GM19463 (cell line): Measurements from ENCODE around the gene TRAP1.
A peak's percentile ranks its signal among the peaks of the same experiment; 100 is the strongest.

ENCODE experiments used
- ATAC-seq: cut with Tn5 transposase; IDR thresholded peaks from one replicate; pipeline ENCODE4 v1.9.1; 2021; ENCODE audit warnings: mild to moderate bottlenecking, moderate library complexity; ENCODE audit not compliant: unreplicated experiment

The TRAP1 gene

DNA sequence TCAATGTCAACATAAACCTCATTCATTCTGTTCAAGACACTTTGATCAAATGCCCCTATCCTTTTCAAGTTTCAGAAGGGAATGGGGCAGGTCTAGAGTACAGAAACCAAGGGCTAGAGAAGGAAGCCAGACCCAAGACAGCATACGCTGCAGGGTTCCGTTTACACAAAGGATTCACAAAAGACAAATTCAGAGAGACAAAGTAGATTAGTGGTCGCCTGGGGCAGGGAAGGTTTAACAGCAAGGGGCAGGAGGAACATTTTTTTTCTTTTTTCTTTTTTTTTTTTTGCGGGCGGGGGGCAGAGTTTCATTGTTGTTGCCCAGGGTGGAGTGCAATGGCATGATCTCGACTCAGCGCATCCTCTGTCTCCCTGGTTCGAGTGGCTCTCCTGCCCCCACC is 19.9 kb upstream of the TRAP1 start:
- no peak for ATAC-seq

GRCh38 chr16:3736116-3736515 is 18.8 kb upstream of the TRAP1 start:
- no peak for ATAC-seq

DNA sequence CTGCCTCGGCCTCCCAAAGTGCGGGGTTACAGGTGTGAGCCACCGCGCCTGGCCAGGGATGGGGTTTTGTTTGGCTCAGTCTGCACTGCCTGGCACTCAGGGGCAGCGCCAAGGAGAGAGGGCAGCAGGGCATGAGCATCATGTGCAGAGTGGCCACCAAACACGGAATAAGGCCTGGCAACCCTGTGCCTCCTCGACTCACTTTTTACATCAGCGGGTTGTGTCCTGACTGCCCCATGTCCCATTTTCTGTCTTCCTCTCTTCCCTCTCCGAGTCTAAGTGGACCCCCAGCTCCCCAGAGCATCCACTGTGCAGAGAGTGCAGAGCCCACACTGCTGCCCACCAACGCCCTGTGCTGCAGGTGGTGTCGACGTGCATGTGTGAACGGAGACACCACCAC is 18.2 kb upstream of the TRAP1 start:
- no peak for ATAC-seq

GRCh38 chr16:3734758-3735221 is 17.5 kb upstream of the TRAP1 start:
- no peak for ATAC-seq

GRCh38 chr16:3734084-3734757 is 16.9 kb upstream of the TRAP1 start:
- ATAC-seq, result no peak

- ATAC-seq, result no peak
Measured at GRCh38 chr16:3732171-3732570, 14.8 kb upstream of the TRAP1 start.

DNA sequence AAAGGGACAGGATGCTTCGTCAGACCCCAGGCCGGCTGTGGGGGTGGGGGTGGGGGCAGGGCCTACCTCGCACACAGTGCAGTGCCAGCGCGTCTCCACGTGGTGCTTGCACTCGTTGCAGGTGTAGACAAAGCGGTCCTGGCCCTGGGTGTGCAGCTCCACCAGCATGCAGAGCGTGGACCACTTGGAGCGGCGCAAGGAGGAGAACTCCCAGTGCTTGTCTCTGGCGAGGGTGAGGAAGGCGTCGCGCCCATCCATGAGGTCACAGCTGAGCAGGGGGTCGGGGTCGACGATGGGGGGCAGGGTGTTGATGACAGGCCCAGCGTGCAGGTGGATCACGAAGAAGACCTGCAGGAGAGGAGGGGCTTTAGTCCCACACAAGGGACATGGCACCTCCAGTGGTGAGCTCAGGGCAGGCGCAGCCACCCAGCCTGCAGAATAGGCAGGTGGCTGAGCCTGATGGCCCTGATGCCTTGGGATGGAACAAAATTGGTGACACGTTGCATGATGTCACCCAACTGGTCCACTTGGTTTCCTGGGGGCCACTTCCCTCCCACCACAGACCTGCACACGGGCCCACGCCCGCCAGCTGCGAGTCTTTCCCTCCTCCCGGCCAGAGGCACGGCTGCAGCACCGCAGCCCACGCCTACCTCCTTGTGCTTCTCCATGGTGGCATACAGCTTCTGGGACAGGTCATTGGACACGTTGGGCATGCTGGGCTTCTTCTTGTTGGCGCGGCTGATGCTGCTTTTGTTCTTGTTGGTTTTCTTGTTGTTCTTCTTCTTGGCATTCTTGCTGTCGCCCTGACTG is 14.0 kb upstream of the TRAP1 start:
- ATAC-seq, result no peak

DNA sequence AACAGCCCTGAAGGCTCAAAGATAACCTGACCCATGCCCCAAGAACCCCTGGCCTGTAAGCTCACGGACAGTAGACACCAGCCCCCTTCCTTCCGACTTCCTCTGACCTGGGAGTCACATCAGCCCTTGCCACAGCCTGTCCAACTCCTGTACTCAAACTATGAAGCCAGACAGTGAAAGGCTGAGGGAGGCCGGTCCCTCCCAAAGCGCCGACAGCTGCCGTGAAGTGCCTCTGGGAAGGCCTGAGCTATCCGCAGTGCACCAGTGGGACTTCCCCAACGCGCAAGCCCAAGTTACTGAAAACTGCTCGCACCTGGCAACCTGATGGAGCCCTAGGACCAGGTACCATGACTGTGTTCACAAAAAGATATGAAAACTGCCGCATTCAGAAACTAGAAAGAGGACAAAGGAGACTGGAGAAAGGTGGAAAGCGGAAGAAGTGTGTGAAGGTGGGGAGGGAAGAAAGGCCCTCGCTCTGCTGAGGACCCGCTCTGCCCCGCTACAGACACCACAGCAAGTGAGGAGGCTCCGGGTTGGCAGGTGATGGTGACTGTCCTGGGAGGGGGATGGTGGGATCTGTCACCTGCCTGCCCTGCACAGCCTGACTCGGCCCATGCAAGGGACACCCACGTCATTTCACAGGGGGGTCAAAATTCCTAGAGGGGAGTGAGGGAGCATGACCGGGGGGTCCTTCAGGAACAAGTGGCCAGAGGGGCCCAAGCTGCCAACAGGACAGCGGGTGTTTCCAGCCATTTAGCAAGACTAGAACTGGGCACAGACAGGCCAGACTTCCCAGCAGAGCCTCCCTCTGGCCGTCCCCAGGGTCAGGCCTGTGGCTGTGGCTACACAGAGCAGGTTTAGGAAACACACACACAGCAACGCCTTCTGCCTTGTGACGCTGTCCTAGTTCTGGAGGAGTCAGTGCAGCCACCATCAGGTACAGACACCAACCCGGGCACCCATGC is 13.1 kb upstream of the TRAP1 start:
- no peak for ATAC-seq

- ATAC-seq, result no peak
Measured at GRCh38 chr16:3729161-3730112, 12.1 kb upstream of the TRAP1 start.

- ATAC-seq, result no peak
Measured at GRCh38 chr16:3728424-3729160, 11.3 kb upstream of the TRAP1 start.

DNA sequence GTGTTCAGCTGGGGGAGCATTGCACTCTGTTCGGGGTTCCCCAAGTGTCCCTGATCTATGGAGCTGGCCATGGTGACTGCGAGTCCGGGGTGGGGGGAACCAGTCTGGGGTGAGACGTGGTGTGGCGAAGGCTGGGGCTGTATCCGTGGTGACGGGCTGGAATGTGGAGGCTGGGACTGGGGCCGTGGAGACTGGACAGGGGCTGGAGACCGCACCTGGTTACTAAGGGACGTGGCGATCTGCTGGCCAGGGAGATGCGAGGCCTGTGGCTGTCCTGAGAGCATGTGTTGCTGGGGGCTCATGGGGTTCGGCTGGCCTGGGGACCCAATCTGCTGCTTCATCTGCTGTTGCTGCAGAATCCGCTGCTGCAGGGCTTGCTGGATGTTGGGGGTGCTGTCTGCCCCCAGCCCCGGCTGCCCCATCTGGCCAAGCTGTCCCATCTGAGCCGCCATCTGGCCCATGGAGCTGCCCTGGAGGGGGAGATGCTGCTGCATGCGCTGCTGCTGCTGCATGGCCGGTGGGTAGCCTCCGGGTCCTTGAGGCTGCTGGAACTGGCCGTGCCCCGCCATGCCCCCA is 10.6 kb upstream of the TRAP1 start:
- no peak for ATAC-seq

DNA sequence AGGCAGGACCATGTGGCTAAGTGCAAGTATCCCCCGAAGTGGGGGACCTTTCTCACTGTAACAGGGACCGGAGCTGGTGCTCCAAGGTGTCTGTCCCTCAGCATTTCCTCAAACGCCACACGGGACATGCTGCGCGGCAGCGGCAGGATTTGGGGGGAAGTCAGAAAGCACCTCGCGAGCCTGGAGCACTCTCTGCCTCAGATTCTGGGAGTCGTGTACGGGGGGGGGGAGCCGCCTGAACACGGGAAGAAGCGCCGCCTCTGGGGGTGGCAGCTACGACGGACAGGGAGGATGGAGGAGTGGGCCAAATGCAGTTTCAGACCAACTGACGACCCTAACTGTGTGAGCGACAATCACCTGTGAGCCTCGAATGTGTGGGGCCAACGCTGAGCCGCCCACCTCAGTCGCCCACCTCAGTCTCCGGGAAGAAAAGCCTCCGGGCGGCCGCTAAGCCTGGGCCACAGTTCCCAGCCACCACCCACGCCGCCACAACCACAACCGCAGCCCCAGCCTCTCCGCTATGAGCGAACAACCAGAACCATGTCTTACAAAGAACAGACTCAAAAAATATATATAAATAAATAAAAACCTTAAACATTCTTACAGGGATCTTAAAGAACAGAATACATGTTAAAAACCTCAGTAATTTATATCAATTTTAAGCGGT is 8.8 kb upstream of the TRAP1 start:
- no peak for ATAC-seq

DNA sequence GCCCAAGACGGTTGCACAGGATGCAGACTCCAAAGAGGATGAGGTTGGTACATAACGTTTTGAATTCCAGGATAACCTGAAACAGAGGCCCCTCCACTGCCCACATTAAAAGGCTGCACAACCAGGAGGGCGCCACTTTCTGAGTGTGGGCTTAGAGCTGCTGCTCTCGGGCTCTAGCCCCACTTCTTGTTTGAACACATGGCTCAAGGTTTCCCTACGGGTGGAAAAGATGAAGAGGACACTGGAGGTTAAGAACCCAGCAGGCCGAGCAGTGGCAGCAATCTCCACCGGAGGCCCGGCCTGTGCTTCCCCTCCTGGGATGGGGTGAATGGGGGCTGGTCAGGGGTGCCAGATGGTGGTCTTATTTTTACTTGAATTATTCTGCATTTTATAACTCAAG is 8.0 kb upstream of the TRAP1 start:
- no peak for ATAC-seq

DNA sequence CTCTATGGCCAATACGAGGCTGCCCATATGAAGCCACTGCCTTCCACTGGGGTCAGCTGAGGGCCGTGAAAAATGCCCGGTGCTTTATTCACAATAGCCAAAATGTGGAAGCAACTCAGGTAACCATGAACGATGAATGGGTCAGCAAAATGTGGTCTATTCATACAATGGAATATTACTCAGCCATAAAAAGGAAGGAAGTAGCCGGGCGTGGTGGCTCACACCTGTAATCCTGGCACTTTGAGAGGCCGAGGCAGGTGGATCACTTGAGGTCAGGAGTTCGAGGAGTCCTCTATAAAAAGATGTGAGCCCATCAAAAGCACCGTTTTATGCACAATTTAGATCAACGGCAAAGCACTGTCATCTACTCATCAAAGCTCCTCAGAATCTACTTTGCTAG is 5.2 kb upstream of the TRAP1 start:
- no peak for ATAC-seq

DNA sequence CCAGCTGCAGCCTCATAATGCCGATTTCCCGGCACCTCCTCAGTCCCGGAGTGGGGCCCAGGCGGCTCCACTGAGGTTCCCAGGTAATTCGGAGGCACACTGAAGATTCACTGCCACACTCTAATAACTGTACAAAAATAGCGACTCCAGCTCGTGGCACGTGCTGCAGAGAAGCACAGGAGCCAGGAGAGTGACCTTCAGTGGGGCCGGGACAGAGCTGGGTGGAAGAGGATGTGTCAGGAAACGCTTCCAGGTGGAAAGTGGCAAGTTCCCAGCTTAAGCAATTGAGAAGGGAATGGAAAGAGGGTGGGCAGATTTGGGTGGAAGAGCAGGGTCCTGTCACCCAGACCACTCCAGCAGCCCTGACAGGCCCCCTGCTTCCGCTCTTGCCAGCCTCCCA is 3.1 kb upstream of the TRAP1 start:
- no peak for ATAC-seq

DNA sequence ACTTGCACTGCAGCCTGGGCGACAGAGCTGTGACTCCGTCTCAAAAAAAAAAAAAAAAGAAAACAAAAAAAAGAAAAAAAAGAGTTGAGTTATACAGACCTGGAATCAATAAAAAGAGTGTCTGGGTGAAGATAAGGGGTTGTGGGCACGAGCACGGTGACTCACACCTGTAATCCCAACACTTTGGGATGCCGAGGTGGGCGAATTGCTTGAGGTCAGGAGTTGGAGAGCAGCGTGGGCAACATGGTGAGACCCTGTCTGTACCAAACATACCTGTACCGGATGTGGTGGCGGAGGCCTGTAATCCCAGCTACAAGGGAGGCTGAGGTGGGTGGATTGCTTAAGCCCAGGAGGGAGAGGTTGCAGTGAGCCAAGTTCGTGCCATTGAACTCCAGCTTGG is 1.3 kb upstream of the TRAP1 start:
- no peak for ATAC-seq

- no peak for ATAC-seq
Measured at GRCh38 chr16:3718019-3718391, 681 bp upstream of the TRAP1 start.

GRCh38 chr16:3716831-3717234 is 491 bp downstream of the TRAP1 start:
- ATAC-seq, result peak; percentile 14

- ATAC-seq, result no peak
Measured at GRCh38 chr16:3715430-3715829, 1.9 kb downstream of the TRAP1 start.
